Gastroesophageal sphincter (tissue), 4 donors: ENCODE data around the gene AGER. TPM values are rescaled to one million over a fixed set of nuclear protein-coding genes. Genes with fewer than 3 reads are reported as not detected.
A peak's percentile ranks its signal among the peaks of the same experiment; 100 is the strongest.

Experiments
- ATAC-seq: fragments of 150-250 bp; one replicate; pipeline ENCODE4 v1.9.1; 2016; ENCODE audit warnings: mild to moderate bottlenecking, moderate library complexity
- H3K27ac ChIP-seq, 4 donors: fragments of 200-600 bp; sonication (generic) in 3 of 4; 1 replicate in 3 of 4; 2 replicates in 1 of 4; pipeline ENCODE4 v1.5.1; 2016 to 2019
- H3K27me3 ChIP-seq: fragments of 200-600 bp; sonication (generic); one replicate; pipeline ENCODE4 v1.5.1; 2019
- H3K36me3 ChIP-seq, 2 donors: fragments of 200-600 bp; sonication (generic); one replicate each; pipeline ENCODE4 v1.5.1; 2019; ENCODE audit warnings: control low read depth in 1 of 2
- H3K4me1 ChIP-seq, 3 donors: fragments of 200-600 bp; sonication (generic); 1 replicate in 2 of 3; 2 replicates in 1 of 3; pipeline ENCODE4 v1.5.1; 2016 to 2019; ENCODE audit warnings: control low read depth in 2 of 3
- H3K4me3 ChIP-seq, 2 donors: fragments of 200-600 bp; sonication (generic); one replicate each; pipeline ENCODE4 v1.5.1; 2019; ENCODE audit warnings: mild to moderate bottlenecking in 1 of 2, moderate library complexity in 1 of 2
- H3K9me3 ChIP-seq, 3 donors: fragments of 200-600 bp; sonication (generic); one replicate each; pipeline ENCODE4 v1.5.1; 2017 to 2019; ENCODE audit warnings: control low read depth in 2 of 3
- CTCF ChIP-seq, 4 experiments: fragments of 200-600 bp in 2 of 4; fragments of 450-650 bp in 2 of 4; sonication (generic) in 1 of 4; IDR thresholded peaks; one replicate each; pipeline ENCODE4 v1.5.1; 2017 to 2019; ENCODE audit warnings: antibody characterized with exemption in 4 of 4, mild to moderate bottlenecking in 2 of 4, moderate library complexity in 2 of 4
- EP300 ChIP-seq: sonication (generic); formaldehyde crosslinking; IDR thresholded peaks from one replicate; pipeline ENCODE4 v1.6.1; 2017; ENCODE audit warnings: antibody characterized with exemption, mild to moderate bottlenecking
- POLR2A ChIP-seq, 2 donors: fragments of 450-650 bp; IDR thresholded peaks; one replicate each; pipeline ENCODE4 v1.6.1; 2017; ENCODE audit warnings: antibody characterized with exemption in 2 of 2, mild to moderate bottlenecking in 2 of 2, moderate library complexity in 1 of 2
- POLR2AphosphoS5 ChIP-seq: sonication (generic); formaldehyde crosslinking; IDR thresholded peaks from one replicate; pipeline ENCODE4 v1.6.1; 2017; ENCODE audit warnings: antibody characterized with exemption
- WGBS, 2 donors: methylation state at CpG; one replicate each; pipeline ENCODE4 v1.1.5; 2018; ENCODE audit warnings: low coverage in 1 of 2; 5-methylcytosine and 5-hydroxymethylcytosine counted together
- total RNA-seq, 4 donors: library from RNA; depleted of rRNA; stranded (reverse); fragments of >200 nt; gene quantifications; one replicate each; pipeline ENCODE4 v1.1.0, GENCODE V29; 2016

Gene AGER
- total RNA-seq, 4 donors from 2014 or later = 1.4 to 2.3 (median 1.6) TPM

GRCh38 chr6:32200711-32201475, 16.8 kb upstream of the AGER start:
- no peak for ATAC-seq
- TF ChIP-seq POLR2AphosphoS5 = no peak
- no peak for TF ChIP-seq CTCF (IDR thresholded peaks at IDR 0.05)
- TF ChIP-seq POLR2A (IDR thresholded peaks at IDR 0.05) = no peak
- no peak for TF ChIP-seq EP300
- Histone ChIP-seq H3K27ac (no peak overlapping the region), H3K36me3 (no peaks in the 10 kb centered on the region), H3K4me1 (peaks cover 2 to 14% (median 7%) of the 10 kb centered on the region in 3 donors), H3K4me3 (no peak overlapping the region), H3K27me3 (peaks cover 27% of the 10 kb centered on the region), H3K9me3 (no peaks in the 10 kb centered on the region)
- WGBS, 2 donors = 80 to 93% methylated on average over 1 to 3 of the region's 13 CpGs

- Histone ChIP-seq H3K4me3 (no peak overlapping the region), H3K9me3 (no peaks in the 10 kb centered on the region), H3K36me3 (no peaks in the 10 kb centered on the region), H3K27ac (no peak overlapping the region), H3K4me1 (peaks cover 2 to 28% (median 14%) of the 10 kb centered on the region in 3 donors), H3K27me3 (peaks cover 24% of the 10 kb centered on the region)
- no peak for ATAC-seq
- TF ChIP-seq POLR2A (IDR thresholded peaks at IDR 0.05) (no peak), POLR2AphosphoS5 (no peak)
- 80 to 100% methylated on average over 1 to 2 of the region's 17 CpGs for WGBS, 2 donors
These were observed 14.8 kb upstream of the AGER start for GRCh38 chr6:32198866-32199265.

- WGBS, 2 donors = 60 to 80% methylated on average over 1 of the region's 3 CpGs
- H3K4me1 ChIP-seq = peaks cover 2 to 33% (median 14%) of the 10 kb centered on the region in 3 donors
- no peak overlapping the region for H3K4me3 ChIP-seq
- H3K27me3 ChIP-seq = peaks cover 19% of the 10 kb centered on the region
- ATAC-seq = no peak
- TF ChIP-seq CTCF (IDR thresholded peaks at IDR 0.05) = no peak
- no peak for TF ChIP-seq POLR2AphosphoS5
- TF ChIP-seq POLR2A (IDR thresholded peaks at IDR 0.05) = no peak
- no peak for TF ChIP-seq EP300
- peak overlapping the region in 1 of 4 donors; percentile 99 for H3K27ac ChIP-seq
- H3K36me3 ChIP-seq = no peaks in the 10 kb centered on the region
- H3K9me3 ChIP-seq = no peaks in the 10 kb centered on the region
These were observed 14.3 kb upstream of the AGER start for GRCh38 chr6:32198345-32198696.

- ATAC-seq = no peak
- H3K36me3 ChIP-seq = no peaks in the 10 kb centered on the region
- TF ChIP-seq POLR2A (IDR thresholded peaks at IDR 0.05) = no peak
- TF ChIP-seq EP300 = no peak
- no peak for TF ChIP-seq POLR2AphosphoS5
- TF ChIP-seq CTCF (IDR thresholded peaks at IDR 0.05) = no peak
- H3K9me3 ChIP-seq = no peaks in the 10 kb centered on the region
- H3K4me3 ChIP-seq = peak overlapping the region; percentile 67 to 71
- 7 to 13% methylated on average over 2 to 16 of the region's 28 CpGs for WGBS, 2 donors
- peak overlapping the region; percentile 95 to 99 (median 98) for H3K27ac ChIP-seq
- peaks cover 2 to 45% (median 14%) of the 10 kb centered on the region in 3 donors for H3K4me1 ChIP-seq
- H3K27me3 ChIP-seq = peaks cover 11% of the 10 kb centered on the region
These were observed 12.9 kb upstream of the AGER start for GRCh38 chr6:32196682-32197616.

- 0% methylated on average over 13 of the region's 58 CpGs; no CpG with 5 or more reads in 1 of the 2 donors for WGBS, 2 donors
- Histone ChIP-seq H3K27me3 (peaks cover 4% of the 10 kb centered on the region), H3K9me3 (no peaks in the 10 kb centered on the region), H3K4me1 (peaks cover 2 to 53% (median 14%) of the 10 kb centered on the region in 3 donors), H3K4me3 (peak overlapping the region; percentile 67 to 71), H3K27ac (peak overlapping the region; percentile 95 to 99 (median 98)), H3K36me3 (no peaks in the 10 kb centered on the region)
- TF ChIP-seq EP300 (peak; percentile 50), POLR2AphosphoS5 (peak; percentile 99), POLR2A (IDR thresholded peaks at IDR 0.05) (peak; percentile 99), CTCF (IDR thresholded peaks at IDR 0.05) (no peak)
- ATAC-seq = peak; percentile 93
These were observed 12.0 kb upstream of the AGER start for GRCh38 chr6:32195902-32196681.
